SK-N-SH (cell line): ENCODE data around the gene SPATA31C1. TPM values are rescaled to one million over a fixed set of nuclear protein-coding genes. Genes with fewer than 3 reads are reported as not detected.

Source experiments
- CTCF ChIA-PET: fragments of 300-600, 350-600 bp; formaldehyde crosslinking; extraction: SDS; loops from one replicate; lab custom pipeline; 2021; lab: Yijun Ruan, JAX
- POLR2A ChIA-PET: fragments of 350-600 bp; sonication (Branson Sonifier 250); formaldehyde crosslinking; extraction: SDS; loops from one replicate; lab custom pipeline; 2020; ENCODE audit warnings: antibody characterized with exemption, inconsistent platforms; lab: Yijun Ruan, JAX
- DNase-seq: peaks from one replicate; pipeline ENCODE4 v3.0.0; 2012
- H2AFZ ChIP-seq: fragments of 200-600 bp; sonication (generic); 2 replicates; pipeline ENCODE4 v1.8.1; 2016; ENCODE audit warnings: antibody characterized with exemption, mild to moderate bottlenecking, low read depth
- H3F3A ChIP-seq: fragments of 200-600 bp; sonication (generic); replicated peaks from 2 replicates; pipeline ENCODE3; 2016; ENCODE audit warnings: antibody characterized with exemption, mild to moderate bottlenecking; ENCODE audit not compliant: insufficient read depth
- H3K27ac ChIP-seq, 2 experiments: fragments of 200-500 bp in 1 of 2; fragments of 200-600 bp in 1 of 2; sonication (Bioruptor generic) in 1 of 2; sonication (generic), shearing (Covaris generic) in 1 of 2; 2 replicates each; pipeline versions ENCODE4 v1.5.1 to v1.6.1; 2014 to 2016; ENCODE audit warnings: low read depth in 2 of 2, inconsistent platforms in 1 of 2, low read length in 1 of 2, mild to moderate bottlenecking in 1 of 2, mixed read lengths in 1 of 2
- H3K27me3 ChIP-seq: fragments of 200-600 bp; sonication (generic), shearing (Covaris generic); 2 replicates; pipeline ENCODE4 v1.6.1; 2016; ENCODE audit warnings: mixed run types; ENCODE audit not compliant: insufficient read depth
- H3K36me3 ChIP-seq, 2 experiments: fragments of 200-500 bp in 1 of 2; fragments of 200-600 bp in 1 of 2; sonication (Bioruptor generic) in 1 of 2; sonication (generic) in 1 of 2; replicated peaks in 1 of 2; 2 replicates each; pipeline versions ENCODE3 to v1.5.1; 2014 to 2016; ENCODE audit warnings: low read length in 1 of 2, mild to moderate bottlenecking in 1 of 2; ENCODE audit not compliant: insufficient read depth in 2 of 2, control insufficient read depth in 1 of 2
- H3K4me1 ChIP-seq, 2 experiments: fragments of 200-500 bp in 1 of 2; fragments of 200-600 bp in 1 of 2; sonication (Bioruptor generic) in 1 of 2; sonication (generic), shearing (Covaris generic) in 1 of 2; 2 replicates each; pipeline versions ENCODE4 v1.5.1 to v1.6.1; 2014 to 2016; ENCODE audit warnings: low read depth in 1 of 2, low read length in 1 of 2, mixed run types in 1 of 2; ENCODE audit not compliant: insufficient read depth in 2 of 2, control insufficient read depth in 1 of 2
- H3K4me2 ChIP-seq: fragments of 200-600 bp; sonication (generic), shearing (Covaris generic); 2 replicates; pipeline ENCODE4 v1.6.1; 2017; ENCODE audit warnings: mixed run types
- H3K4me3 ChIP-seq, 2 experiments: fragments of 200-500 bp in 1 of 2; fragments of 200-600 bp in 1 of 2; sonication (Bioruptor generic) in 1 of 2; sonication (generic), shearing (Covaris generic) in 1 of 2; 2 replicates each; pipeline versions ENCODE4 v1.5.1 to v1.8.1; 2014 to 2016; ENCODE audit warnings: low read depth in 2 of 2, inconsistent platforms in 1 of 2, low read length in 1 of 2, mild to moderate bottlenecking in 1 of 2, mixed read lengths in 1 of 2, moderate library complexity in 1 of 2
- H3K79me2 ChIP-seq: fragments of 200-600 bp; sonication (generic); 2 replicates; pipeline ENCODE4 v1.8.1; 2017; ENCODE audit warnings: mild to moderate bottlenecking; ENCODE audit not compliant: insufficient read depth
- H3K9ac ChIP-seq: fragments of 200-600 bp; sonication (generic); 2 replicates; pipeline ENCODE4 v1.6.1; 2017; ENCODE audit warnings: mixed run types
- H3K9me2 ChIP-seq: fragments of 200-600 bp; sonication (generic); 2 replicates; pipeline ENCODE4 v1.6.1; 2017; ENCODE audit warnings: mixed run types
- H3K9me3 ChIP-seq: fragments of 200-600 bp; sonication (generic); 2 replicates; pipeline ENCODE4 v1.6.1; 2017; ENCODE audit warnings: mixed run types, mild to moderate bottlenecking, moderate library complexity
- H4K20me1 ChIP-seq: fragments of 200-600 bp; sonication (generic); 2 replicates; pipeline ENCODE4 v1.6.1; 2017; ENCODE audit warnings: mild to moderate bottlenecking, mixed run types; ENCODE audit not compliant: insufficient read depth
- CHD2 ChIP-seq: fragments of 150-350 bp; IDR thresholded peaks from 2 replicates; pipeline ENCODE4 v1.6.1; 2018; ENCODE audit warnings: low read length; ENCODE audit not compliant: partially characterized antibody
- ELF1 ChIP-seq: IDR thresholded peaks from 2 replicates; pipeline ENCODE4 v1.4.0; 2012
- EZH2phosphoT487 ChIP-seq: fragments of 200-600 bp; sonication (generic); IDR thresholded peaks from 2 replicates; pipeline ENCODE4 v1.6.1; 2017; ENCODE audit warnings: low read depth, mixed run types, mild to moderate bottlenecking, antibody characterized with exemption, moderate library complexity, borderline replicate concordance
- FOXJ3 ChIP-seq: sonication (generic); formaldehyde crosslinking; IDR thresholded peaks from 2 replicates; pipeline ENCODE4 v1.5.1; 2020; ENCODE audit warnings: mild to moderate bottlenecking, missing genetic modification reagents
- GABPA ChIP-seq: IDR thresholded peaks from 2 replicates; pipeline ENCODE4 v1.4.0; 2012; ENCODE audit warnings: low read depth, mild to moderate bottlenecking
- JUND ChIP-seq: IDR thresholded peaks from 2 replicates; pipeline ENCODE4 v1.4.0; 2012
- MEF2A ChIP-seq: IDR thresholded peaks from 2 replicates; pipeline ENCODE4 v1.4.0; 2012; ENCODE audit warnings: low read depth, borderline replicate concordance
- MXI1 ChIP-seq: IDR thresholded peaks from 2 replicates; pipeline ENCODE4 v1.6.1; 2012; ENCODE audit warnings: mild to moderate bottlenecking, low read depth, low read length, improper control_type of control experiment
- NRF1 ChIP-seq: IDR thresholded peaks from 2 replicates; pipeline ENCODE4 v1.6.1; 2012; ENCODE audit warnings: low read depth, mild to moderate bottlenecking, low read length
- RCOR1 ChIP-seq: fragments of 150-350 bp; IDR thresholded peaks from 2 replicates; pipeline ENCODE4 v1.6.1; 2017; ENCODE audit warnings: antibody characterized with exemption, low read length
- RFX5 ChIP-seq: IDR thresholded peaks from 2 replicates; pipeline ENCODE4 v1.6.1; 2012; ENCODE audit warnings: mild to moderate bottlenecking, improper control_type of control experiment, low read length
- SMC3 ChIP-seq: IDR thresholded peaks from 2 replicates; pipeline ENCODE4 v1.6.1; 2012; ENCODE audit warnings: low read depth, low read length, improper control_type of control experiment
- TAF1 ChIP-seq: IDR thresholded peaks from 2 replicates; pipeline ENCODE4 v1.6.1; 2012; ENCODE audit warnings: low read depth, mild to moderate bottlenecking, low read length, moderate library complexity, borderline replicate concordance
- TCF12 ChIP-seq: IDR thresholded peaks from 2 replicates; pipeline ENCODE4 v1.4.0; 2012
- TEAD4 ChIP-seq: IDR thresholded peaks from 2 replicates; pipeline ENCODE4 v1.4.0; 2012; ENCODE audit warnings: mild to moderate bottlenecking, borderline replicate concordance; ENCODE audit not compliant: insufficient read depth
- WGBS: methylation state at CpG from one replicate; pipeline ENCODE4 v1.1.6; 2017; ENCODE audit warnings: low lambda C conversion rate; 5-methylcytosine and 5-hydroxymethylcytosine counted together
- polyA plus RNA-seq, 3 experiments: library from polyadenylated mRNA; depleted of rRNA; stranded (reverse); fragments of >200 nt; gene quantifications; 2 replicates each; pipeline ENCODE4 v1.2.3, GENCODE V29; 2012
- TF ChIP-seq, protein P1 (sequence below): fragments of 150-350 bp; IDR thresholded peaks from 2 replicates; pipeline ENCODE4 v1.6.1; 2017; ENCODE audit warnings: antibody characterized with exemption, low read length, low read depth, borderline replicate concordance
- TF ChIP-seq, protein P2 (sequence below): fragments of 150-350 bp; IDR thresholded peaks from 2 replicates; pipeline ENCODE4 v1.6.1; 2016; ENCODE audit warnings: mild to moderate bottlenecking, low read depth, low read length
- TF ChIP-seq, protein P3 (sequence below): IDR thresholded peaks from 2 replicates; pipeline ENCODE4 v1.4.0; 2012; ENCODE audit warnings: low read depth

SPATA31C1 gene
- polyA plus RNA-seq, 1 of the 3 experiments (the other 2 are of a cell fraction) = not detected

DNA sequence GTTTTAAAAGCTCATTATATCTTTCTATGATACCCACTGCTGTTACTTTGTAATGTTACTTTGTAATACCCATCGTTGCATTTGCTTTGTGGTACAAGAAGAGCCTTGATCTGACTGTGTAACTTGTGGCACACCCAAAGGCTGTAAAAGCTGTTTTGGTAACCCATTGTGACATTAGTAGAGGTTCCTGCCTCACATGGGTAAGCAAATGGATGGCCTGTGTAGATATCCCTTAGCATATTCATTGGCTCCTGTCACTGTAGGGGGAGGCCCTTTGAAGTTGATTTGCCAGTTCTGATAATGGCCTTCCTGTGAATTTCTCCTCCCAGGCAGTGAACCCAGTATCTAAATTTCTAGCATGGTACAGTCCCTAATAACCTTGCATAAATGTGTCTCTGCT, 40.8 kb downstream of the SPATA31C1 start:
- Histone ChIP-seq H3K27ac (no peak overlapping the region), H3K4me3 (no peak overlapping the region), H3K36me3 (no peaks in the 10 kb centered on the region), H3K9me2 (no peaks in the 10 kb centered on the region), H3K4me1 (no peaks in the 10 kb centered on the region), H3K27me3 (no peaks in the 10 kb centered on the region), H3K9me3 (no peaks in the 10 kb centered on the region), H3K79me2 (no peaks in the 10 kb centered on the region), H3K4me2 (no peak overlapping the region), H3K9ac (no peak overlapping the region), H4K20me1 (no peaks in the 10 kb centered on the region), H3F3A (no peaks in the 10 kb centered on the region), H2AFZ (no peak overlapping the region)
- ChIA-PET CTCF (no interaction called here), POLR2A (no interaction called here)
- TF ChIP-seq, protein P1, sequence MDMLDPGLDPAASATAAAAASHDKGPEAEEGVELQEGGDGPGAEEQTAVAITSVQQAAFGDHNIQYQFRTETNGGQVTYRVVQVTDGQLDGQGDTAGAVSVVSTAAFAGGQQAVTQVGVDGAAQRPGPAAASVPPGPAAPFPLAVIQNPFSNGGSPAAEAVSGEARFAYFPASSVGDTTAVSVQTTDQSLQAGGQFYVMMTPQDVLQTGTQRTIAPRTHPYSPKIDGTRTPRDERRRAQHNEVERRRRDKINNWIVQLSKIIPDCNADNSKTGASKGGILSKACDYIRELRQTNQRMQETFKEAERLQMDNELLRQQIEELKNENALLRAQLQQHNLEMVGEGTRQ = no peak
- TF ChIP-seq FOXJ3 (CRISPR knock-in tag) = no peak
- TF ChIP-seq ELF1 = no peak
- TF ChIP-seq MXI1 = no peak
- TF ChIP-seq SMC3 = no peak
- no peak for TF ChIP-seq CHD2
- TF ChIP-seq EZH2phosphoT487 = no peak
- no peak for TF ChIP-seq TEAD4
- no peak for TF ChIP-seq RCOR1
- TF ChIP-seq JUND = no peak
- no peak for TF ChIP-seq TAF1
- TF ChIP-seq NRF1 = no peak
- no peak for TF ChIP-seq MEF2A
- no peak for TF ChIP-seq RFX5
- no peak for TF ChIP-seq TCF12
- TF ChIP-seq, protein P2, sequence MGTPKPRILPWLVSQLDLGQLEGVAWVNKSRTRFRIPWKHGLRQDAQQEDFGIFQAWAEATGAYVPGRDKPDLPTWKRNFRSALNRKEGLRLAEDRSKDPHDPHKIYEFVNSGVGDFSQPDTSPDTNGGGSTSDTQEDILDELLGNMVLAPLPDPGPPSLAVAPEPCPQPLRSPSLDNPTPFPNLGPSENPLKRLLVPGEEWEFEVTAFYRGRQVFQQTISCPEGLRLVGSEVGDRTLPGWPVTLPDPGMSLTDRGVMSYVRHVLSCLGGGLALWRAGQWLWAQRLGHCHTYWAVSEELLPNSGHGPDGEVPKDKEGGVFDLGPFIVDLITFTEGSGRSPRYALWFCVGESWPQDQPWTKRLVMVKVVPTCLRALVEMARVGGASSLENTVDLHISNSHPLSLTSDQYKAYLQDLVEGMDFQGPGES = no peak
- no peak for TF ChIP-seq GABPA
- TF ChIP-seq, protein P3, sequence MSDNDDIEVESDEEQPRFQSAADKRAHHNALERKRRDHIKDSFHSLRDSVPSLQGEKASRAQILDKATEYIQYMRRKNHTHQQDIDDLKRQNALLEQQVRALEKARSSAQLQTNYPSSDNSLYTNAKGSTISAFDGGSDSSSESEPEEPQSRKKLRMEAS = no peak
- DNase-seq = no peak
- 62% methylated on average over 1 of the region's 1 CpG for WGBS
